Measurements from ENCODE around the gene ZC3H18. TPM values are rescaled to one million over a fixed set of nuclear protein-coding genes. Genes with fewer than 3 reads are reported as not detected.

The ZC3H18 gene
- total and polyA plus RNA-seq, 2 experiments from 2014 or later: 16.8 to 37.1 TPM

DNA sequence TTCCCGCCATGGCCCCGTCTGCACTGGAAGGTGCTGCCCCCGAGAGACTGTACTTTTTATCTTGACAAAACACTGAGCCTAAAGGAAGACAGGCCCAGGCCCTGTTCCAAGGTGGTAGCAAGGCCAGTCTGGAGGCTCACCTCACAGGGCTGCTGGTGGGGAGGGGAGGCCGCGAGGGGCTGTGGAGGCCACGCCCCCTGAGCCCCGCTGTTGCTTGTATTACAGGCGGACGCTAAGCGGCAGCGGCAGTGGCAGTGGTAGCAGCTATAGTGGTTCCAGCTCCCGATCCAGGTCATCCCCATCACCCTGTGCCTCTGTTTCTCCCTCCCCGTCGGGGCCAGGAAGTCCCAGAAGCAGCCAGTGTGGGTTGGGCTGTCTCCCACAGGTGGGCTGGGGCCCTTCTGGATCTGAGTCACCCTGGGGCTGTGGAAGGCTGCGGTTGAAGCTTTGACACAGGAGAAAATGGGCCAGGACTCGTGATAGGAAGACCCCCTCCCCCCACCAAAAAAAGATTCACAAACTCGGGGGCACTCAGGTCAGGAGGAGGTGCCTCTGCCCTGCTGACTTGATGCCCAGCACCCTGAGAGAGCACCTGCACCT is 54.9 kb downstream of the ZC3H18 start:
- WGBS (ENCODE audit: low lambda C conversion rate, missing lambda C conversion rate): 88% methylated on average over 17 of the region's 17 CpGs
- no peaks in the 10 kb centered on the region for H3K36me3 ChIP-seq (replicated peaks; ENCODE audit: insufficient read depth, low read depth)
- TF ChIP-seq CTCF (IDR thresholded peaks at IDR 0.05; ENCODE audit: poor library complexity) (no peak), EZH2 (IDR thresholded peaks at IDR 0.05; ENCODE audit: borderline replicate concordance) (no peak)
- H3K4me2 ChIP-seq: no peak overlapping the region
- no peak for DNase-seq (ENCODE audit: low spot score)
- no peaks in the 10 kb centered on the region for H3K4me1 ChIP-seq (ENCODE audit: insufficient read depth)
- H2AFZ ChIP-seq: no peak overlapping the region
- no peak overlapping the region for H3K27ac ChIP-seq
- no peak overlapping the region for H3K4me3 ChIP-seq
- H3K9me2 ChIP-seq (replicated peaks; ENCODE audit: insufficient read depth): no peaks in the 10 kb centered on the region
- H3K79me2 ChIP-seq: peaks cover 7% of the 10 kb centered on the region
- H4K20me1 ChIP-seq (ENCODE audit: insufficient read depth, poor library complexity, severe bottlenecking): no peaks in the 10 kb centered on the region
- no peaks in the 10 kb centered on the region for H3K9me3 ChIP-seq (ENCODE audit: low read depth)
- no peaks in the 10 kb centered on the region for H3K27me3 ChIP-seq

DNA sequence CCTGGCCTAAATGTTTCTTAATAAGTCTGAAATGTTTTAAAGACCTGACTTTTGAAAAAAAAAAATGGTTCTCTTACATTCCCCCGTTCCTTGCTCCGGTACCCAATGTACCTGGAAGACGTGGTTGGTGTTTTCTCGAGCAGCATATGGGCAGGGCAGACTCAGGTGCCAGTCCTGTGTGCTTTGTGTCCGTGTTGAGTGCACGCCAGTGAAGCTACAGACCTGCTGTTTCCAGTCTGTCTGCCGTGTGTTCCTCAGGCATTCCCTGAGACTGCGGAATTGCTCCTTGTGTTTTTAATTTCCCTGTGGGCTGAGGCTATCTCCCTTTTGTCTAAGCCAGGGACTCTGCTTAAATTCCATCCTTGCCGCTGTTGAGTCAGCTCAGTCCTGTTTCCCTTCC is 56.4 kb downstream of the ZC3H18 start:
- Histone ChIP-seq H3K4me1 (ENCODE audit: insufficient read depth) (no peaks in the 10 kb centered on the region), H3K9me3 (ENCODE audit: low read depth) (no peaks in the 10 kb centered on the region), H3K4me2 (no peak overlapping the region), H3K4me3 (no peak overlapping the region), H4K20me1 (ENCODE audit: insufficient read depth, poor library complexity, severe bottlenecking) (no peaks in the 10 kb centered on the region), H3K9me2 (replicated peaks; ENCODE audit: insufficient read depth) (no peaks in the 10 kb centered on the region), H3K79me2 (no peaks in the 10 kb centered on the region), H3K27ac (no peak overlapping the region), H2AFZ (no peak overlapping the region), H3K36me3 (replicated peaks; ENCODE audit: insufficient read depth, low read depth) (no peaks in the 10 kb centered on the region), H3K27me3 (no peaks in the 10 kb centered on the region)
- 93% methylated on average over 9 of the region's 9 CpGs for WGBS (ENCODE audit: low lambda C conversion rate, missing lambda C conversion rate)
- TF ChIP-seq EZH2phosphoT487 (IDR thresholded peaks at IDR 0.05; ENCODE audit: low read depth, severe bottlenecking, unreplicated experiment): no peak
- no peak for TF ChIP-seq CTCF (IDR thresholded peaks at IDR 0.05; ENCODE audit: poor library complexity)
- no peak for TF ChIP-seq EZH2 (IDR thresholded peaks at IDR 0.05; ENCODE audit: borderline replicate concordance)
- DNase-seq (ENCODE audit: low spot score): no peak

GRCh38 chr16:88627531-88628411 is 57.6 kb downstream of the ZC3H18 start:
- no peaks in the 10 kb centered on the region for H3K36me3 ChIP-seq (replicated peaks; ENCODE audit: insufficient read depth, low read depth)
- H2AFZ ChIP-seq: no peak overlapping the region
- no peak overlapping the region for H3K4me2 ChIP-seq
- H3K4me1 ChIP-seq (ENCODE audit: insufficient read depth): no peaks in the 10 kb centered on the region
- no peak for DNase-seq (ENCODE audit: low spot score)
- no peaks in the 10 kb centered on the region for H3K9me3 ChIP-seq (ENCODE audit: low read depth)
- no peak overlapping the region for H3K27ac ChIP-seq
- H3K79me2 ChIP-seq: no peaks in the 10 kb centered on the region
- H4K20me1 ChIP-seq (ENCODE audit: insufficient read depth, poor library complexity, severe bottlenecking): no peaks in the 10 kb centered on the region
- no peak overlapping the region for H3K4me3 ChIP-seq
- no peaks in the 10 kb centered on the region for H3K9me2 ChIP-seq (replicated peaks; ENCODE audit: insufficient read depth)
- 98% methylated on average over 27 of the region's 27 CpGs for WGBS (ENCODE audit: low lambda C conversion rate, missing lambda C conversion rate)
- H3K27me3 ChIP-seq: no peaks in the 10 kb centered on the region
- TF ChIP-seq EZH2 (IDR thresholded peaks at IDR 0.05; ENCODE audit: borderline replicate concordance) (no peak), CTCF (IDR thresholded peaks at IDR 0.05; ENCODE audit: poor library complexity) (no peak), EZH2phosphoT487 (IDR thresholded peaks at IDR 0.05; ENCODE audit: low read depth, severe bottlenecking, unreplicated experiment) (no peak)
